22Rv1 (cell line): ENCODE data around the gene PARD3B.

Experiments
- ZFX ChIP-seq: fragments of 450-650 bp; IDR thresholded peaks from 2 replicates; pipeline ENCODE4 v1.6.1; 2017; ENCODE audit warnings: antibody characterized with exemption, borderline replicate concordance
- TF ChIP-seq, protein P1 (sequence below): fragments of 450-650 bp; IDR thresholded peaks from 2 replicates; pipeline ENCODE4 v1.5.1; 2017; ENCODE audit warnings: mild to moderate bottlenecking

DNA sequence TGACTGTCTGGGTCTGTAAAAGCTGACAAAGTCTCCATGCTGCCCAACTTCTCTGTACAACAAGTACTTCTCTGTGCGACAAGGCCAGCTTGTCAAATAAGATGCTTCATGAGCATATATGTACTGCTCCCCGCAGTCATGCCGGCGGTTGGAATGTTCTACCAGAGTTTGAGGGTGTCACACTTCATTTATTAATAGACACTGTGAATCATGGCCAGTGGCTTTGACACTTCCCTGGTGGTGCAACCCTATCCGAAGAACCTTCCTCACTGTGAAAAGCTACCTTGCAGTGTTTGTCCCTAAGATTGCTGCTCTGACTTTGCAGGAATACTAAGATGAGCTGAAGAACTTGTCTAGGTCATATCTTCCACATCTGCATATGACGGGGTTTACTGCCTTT lies 1016.2 kb downstream of the PARD3B start:
- TF ChIP-seq, protein P1, sequence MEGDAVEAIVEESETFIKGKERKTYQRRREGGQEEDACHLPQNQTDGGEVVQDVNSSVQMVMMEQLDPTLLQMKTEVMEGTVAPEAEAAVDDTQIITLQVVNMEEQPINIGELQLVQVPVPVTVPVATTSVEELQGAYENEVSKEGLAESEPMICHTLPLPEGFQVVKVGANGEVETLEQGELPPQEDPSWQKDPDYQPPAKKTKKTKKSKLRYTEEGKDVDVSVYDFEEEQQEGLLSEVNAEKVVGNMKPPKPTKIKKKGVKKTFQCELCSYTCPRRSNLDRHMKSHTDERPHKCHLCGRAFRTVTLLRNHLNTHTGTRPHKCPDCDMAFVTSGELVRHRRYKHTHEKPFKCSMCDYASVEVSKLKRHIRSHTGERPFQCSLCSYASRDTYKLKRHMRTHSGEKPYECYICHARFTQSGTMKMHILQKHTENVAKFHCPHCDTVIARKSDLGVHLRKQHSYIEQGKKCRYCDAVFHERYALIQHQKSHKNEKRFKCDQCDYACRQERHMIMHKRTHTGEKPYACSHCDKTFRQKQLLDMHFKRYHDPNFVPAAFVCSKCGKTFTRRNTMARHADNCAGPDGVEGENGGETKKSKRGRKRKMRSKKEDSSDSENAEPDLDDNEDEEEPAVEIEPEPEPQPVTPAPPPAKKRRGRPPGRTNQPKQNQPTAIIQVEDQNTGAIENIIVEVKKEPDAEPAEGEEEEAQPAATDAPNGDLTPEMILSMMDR: no peak
- no peak for TF ChIP-seq ZFX
